PC-3 (cell line): Measurements from ENCODE around the gene CTRB2. TPM values are rescaled to one million over a fixed set of nuclear protein-coding genes. Genes with fewer than 3 reads are reported as not detected.

ENCODE experiments used
- ATAC-seq: fragments of 200-7000 bp; cut with Tn5 transposase; 2 replicates; pipeline ENCODE4 v1.9.1; 2020; ENCODE audit warnings: mild to moderate bottlenecking, moderate library complexity
- BruUV-seq: library from RNA; stranded (reverse); fragments of 400-500 nt; replicated peaks from 2 replicates; lab custom pipeline; 2021; lab: Mats Ljungman, UMichigan
- CTCF ChIA-PET: fragments of 300-600 bp; sonication (Branson Sonifier 250); formaldehyde crosslinking; loops from one replicate; lab custom pipeline; 2022; ENCODE audit warnings: antibody characterized with exemption; lab: Charles Lee
- POLR2A ChIA-PET: fragments of 300-600 bp; sonication (Branson Sonifier 250); formaldehyde crosslinking; loops from one replicate; lab custom pipeline; 2022; ENCODE audit warnings: antibody characterized with exemption; ENCODE audit not compliant: unreplicated experiment; lab: Charles Lee
- DNase-seq: peaks from one replicate; pipeline ENCODE4 v3.0.0-alpha.2; 2015
- H2AFZ ChIP-seq: fragments of 300-600 bp; sonication (generic); 2 replicates; pipeline ENCODE4 v1.6.0; 2016; ENCODE audit warnings: antibody characterized with exemption, low read length
- H3F3A ChIP-seq: fragments of 300-600 bp; sonication (generic); one replicate; pipeline ENCODE4 v1.6.0; 2017; ENCODE audit warnings: antibody characterized with exemption, low read length, control low read depth, mild to moderate bottlenecking; ENCODE audit not compliant: unreplicated experiment
- H3K27ac ChIP-seq: fragments of 300-600 bp; sonication (generic); 2 replicates; pipeline ENCODE4 v1.5.1; 2016; ENCODE audit warnings: mild to moderate bottlenecking, low read length
- H3K27me3 ChIP-seq: fragments of 300-600 bp; sonication (generic); 2 replicates; pipeline ENCODE4 v1.6.1; 2016; ENCODE audit warnings: low read length, mixed read lengths
- H3K36me3 ChIP-seq: fragments of 300-600 bp; sonication (generic); 2 replicates; pipeline ENCODE4 v1.6.1; 2016; ENCODE audit warnings: low read depth, mixed run types, low read length, mixed read lengths
- H3K4me1 ChIP-seq: fragments of 300-600 bp; sonication (generic); 2 replicates; pipeline ENCODE4 v1.5.1; 2016; ENCODE audit warnings: low read length; ENCODE audit not compliant: insufficient read depth
- H3K4me2 ChIP-seq: fragments of 300-600 bp; sonication (generic); 2 replicates; pipeline ENCODE4 v1.6.0; 2016; ENCODE audit warnings: low read length
- H3K4me3 ChIP-seq: fragments of 300-600 bp; sonication (generic); 2 replicates; pipeline ENCODE4 v1.5.1; 2016; ENCODE audit warnings: mild to moderate bottlenecking, low read length, mixed read lengths
- H3K79me2 ChIP-seq: fragments of 300-600 bp; sonication (generic); 2 replicates; pipeline ENCODE4 v1.6.1; 2017; ENCODE audit warnings: low read length, mixed read lengths
- H3K9ac ChIP-seq: fragments of 300-600 bp; sonication (generic); 2 replicates; pipeline ENCODE4 v1.6.0; 2016; ENCODE audit warnings: mild to moderate bottlenecking, low read length
- H3K9me2 ChIP-seq: fragments of 300-600 bp; sonication (generic); replicated peaks from 2 replicates; pipeline ENCODE4 v1.6.1; 2016; ENCODE audit warnings: mixed run types, low read length, mixed read lengths
- H3K9me3 ChIP-seq: fragments of 300-600 bp; sonication (generic); 2 replicates; pipeline ENCODE4 v1.6.1; 2016; ENCODE audit warnings: low read length, mixed read lengths
- H4K20me1 ChIP-seq: fragments of 300-600 bp; sonication (generic); 2 replicates; pipeline ENCODE4 v1.6.1; 2016; ENCODE audit warnings: low read length, mixed read lengths
- EZH2 ChIP-seq: fragments of 300-600 bp; sonication (generic); IDR thresholded peaks from one replicate; pipeline ENCODE4 v1.6.1; 2017; ENCODE audit warnings: antibody characterized with exemption, mild to moderate bottlenecking, low read length; ENCODE audit not compliant: unreplicated experiment
- EZH2phosphoT487 ChIP-seq: fragments of 300-600 bp; sonication (generic); IDR thresholded peaks from 2 replicates; pipeline ENCODE4 v1.6.1; 2018; ENCODE audit warnings: mild to moderate bottlenecking, antibody characterized with exemption, low read length, borderline replicate concordance
- intact Hi-C: fragments of 100-400 bp; cut with micrococcal nuclease; formaldehyde crosslinking; loops from 2 replicates; pipeline ENCODE4 v1.9.0; 2023
- total RNA-seq: library from RNA; depleted of rRNA; stranded (reverse); fragments of >200 nt; gene quantifications from 2 replicates; pipeline ENCODE4 v1.2.3, GENCODE V29; 2014
- TF ChIP-seq, protein P1 (sequence below): fragments of 300-600 bp; sonication (generic); conservative IDR thresholded peaks from 2 replicates; pipeline ENCODE4 v1.5.1; 2017; ENCODE audit warnings: antibody characterized with exemption, low read depth, mild to moderate bottlenecking, low read length

CTRB2 gene
- total RNA-seq, 1 experiment from 2014 or later = not detected

DNA sequence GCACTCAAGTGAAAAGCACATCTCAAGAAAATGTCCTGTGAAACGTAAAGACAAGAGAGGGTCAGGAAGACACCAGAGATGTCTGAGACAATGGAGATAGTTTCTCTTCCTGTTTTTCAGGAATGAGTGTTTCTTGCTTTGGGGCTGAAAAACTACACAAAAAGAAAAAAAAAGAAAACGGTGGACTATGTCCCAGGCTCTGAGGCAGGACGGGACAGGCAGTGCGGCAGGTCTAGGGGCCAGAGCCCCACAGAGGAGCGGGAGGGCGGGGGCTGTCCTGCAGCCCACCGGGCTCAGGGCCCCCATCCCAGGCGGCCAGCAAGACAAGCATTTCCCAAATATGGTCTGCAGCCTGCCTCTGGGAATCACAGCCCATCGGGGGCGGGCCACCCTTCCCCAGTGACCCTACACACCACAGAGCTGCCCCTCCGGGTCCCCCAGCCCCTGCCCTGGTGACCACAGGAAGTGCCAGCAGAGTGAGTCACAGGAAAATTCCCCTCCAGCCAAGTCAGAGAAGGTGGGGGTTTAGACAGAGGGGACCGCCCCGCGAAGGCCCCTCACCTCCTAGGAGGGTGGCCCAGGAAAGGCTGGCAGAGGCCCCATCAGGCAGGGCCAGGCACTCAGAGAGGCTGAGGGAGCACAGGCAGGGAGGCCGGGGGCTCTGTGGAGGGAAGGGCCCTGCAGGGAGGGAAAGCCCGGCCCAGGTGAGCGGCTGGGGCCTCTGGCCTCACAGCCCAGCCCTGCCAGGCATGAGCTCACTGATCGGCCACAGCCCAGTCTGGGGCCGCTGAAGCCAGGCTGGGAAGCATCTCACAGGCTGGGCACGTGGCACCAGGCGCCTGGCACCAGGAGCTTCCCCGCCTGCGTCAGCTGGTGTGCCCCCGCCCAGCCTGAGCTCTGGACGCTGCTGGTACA is 38.1 kb upstream of the CTRB2 start:
- Histone ChIP-seq H4K20me1 (peaks cover 18% of the 10 kb centered on the region), H3K9ac (peak overlapping the region; percentile 63), H3K9me2 (no peaks in the 10 kb centered on the region), H3F3A (no peaks in the 10 kb centered on the region), H3K27ac (peak overlapping the region; percentile 86), H3K4me2 (peak overlapping the region; percentile 60), H3K27me3 (no peaks in the 10 kb centered on the region), H3K79me2 (peaks cover 88% of the 10 kb centered on the region), H3K4me3 (no peak overlapping the region), H3K4me1 (peaks cover 63% of the 10 kb centered on the region), H3K9me3 (no peaks in the 10 kb centered on the region), H3K36me3 (peaks cover 7% of the 10 kb centered on the region; the same call in 1 of the 2 replicates), H2AFZ (no peak overlapping the region)
- no TSS peak for BruUV-seq
- DNase-seq (peak; percentile 94), ATAC-seq (peak; percentile 73)
- ChIA-PET POLR2A (interaction anchor here (0.7 to 0.9 kb wide), 2 partner anchors 61 to 97 kb away, joined by 3 read pairs; no protein-coding TSS in a partner anchor), CTCF (interaction anchor here (0.6 to 1.9 kb wide), 3 partner anchors 60 to 272 kb away, joined by 3 to 8 read pairs (median 5); no protein-coding TSS in a partner anchor)
- intact Hi-C loops = loop anchor here (1.0 kb wide), 2 partner anchors 11 to 60 kb away; no protein-coding TSS in a partner anchor
- TF ChIP-seq EZH2phosphoT487 (peak; percentile 57; the same call in 1 of the 2 replicates), EZH2 (no peak)
- TF ChIP-seq, protein P1, sequence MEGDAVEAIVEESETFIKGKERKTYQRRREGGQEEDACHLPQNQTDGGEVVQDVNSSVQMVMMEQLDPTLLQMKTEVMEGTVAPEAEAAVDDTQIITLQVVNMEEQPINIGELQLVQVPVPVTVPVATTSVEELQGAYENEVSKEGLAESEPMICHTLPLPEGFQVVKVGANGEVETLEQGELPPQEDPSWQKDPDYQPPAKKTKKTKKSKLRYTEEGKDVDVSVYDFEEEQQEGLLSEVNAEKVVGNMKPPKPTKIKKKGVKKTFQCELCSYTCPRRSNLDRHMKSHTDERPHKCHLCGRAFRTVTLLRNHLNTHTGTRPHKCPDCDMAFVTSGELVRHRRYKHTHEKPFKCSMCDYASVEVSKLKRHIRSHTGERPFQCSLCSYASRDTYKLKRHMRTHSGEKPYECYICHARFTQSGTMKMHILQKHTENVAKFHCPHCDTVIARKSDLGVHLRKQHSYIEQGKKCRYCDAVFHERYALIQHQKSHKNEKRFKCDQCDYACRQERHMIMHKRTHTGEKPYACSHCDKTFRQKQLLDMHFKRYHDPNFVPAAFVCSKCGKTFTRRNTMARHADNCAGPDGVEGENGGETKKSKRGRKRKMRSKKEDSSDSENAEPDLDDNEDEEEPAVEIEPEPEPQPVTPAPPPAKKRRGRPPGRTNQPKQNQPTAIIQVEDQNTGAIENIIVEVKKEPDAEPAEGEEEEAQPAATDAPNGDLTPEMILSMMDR = no peak

GRCh38 chr16:75244225-75244809 is 37.4 kb upstream of the CTRB2 start:
- Histone ChIP-seq H3K9ac (peak overlapping the region; percentile 63), H2AFZ (no peak overlapping the region), H3K4me3 (no peak overlapping the region), H3K4me2 (peak overlapping the region; percentile 60), H3K36me3 (peaks cover 7% of the 10 kb centered on the region; the same call in 1 of the 2 replicates), H3K9me3 (no peaks in the 10 kb centered on the region), H4K20me1 (peaks cover 10% of the 10 kb centered on the region; the same call in 1 of the 2 replicates), H3K4me1 (peaks cover 55% of the 10 kb centered on the region), H3K27ac (peak overlapping the region; percentile 86), H3K9me2 (no peaks in the 10 kb centered on the region), H3F3A (no peaks in the 10 kb centered on the region), H3K27me3 (no peaks in the 10 kb centered on the region), H3K79me2 (peaks cover 88% of the 10 kb centered on the region)
- DNase-seq (peak; percentile 27), ATAC-seq (no peak; the same call in none of the 2 replicates)
- intact Hi-C loops = no loop called here
- TF ChIP-seq EZH2 (no peak), EZH2phosphoT487 (no peak)
- TF ChIP-seq, protein P1 = no peak
- ChIA-PET POLR2A (interaction anchor here (0.6 kb wide), 1 partner anchor 24 kb away, joined by 3 read pairs; no protein-coding TSS in a partner anchor), CTCF (interaction anchor here (1.9 kb wide), 1 partner anchor 61 kb away, joined by 8 read pairs; no protein-coding TSS in a partner anchor)
- no TSS peak for BruUV-seq
